Measurements from ENCODE around the gene PAPLN. TPM values are rescaled to one million over a fixed set of nuclear protein-coding genes. Genes with fewer than 3 reads are reported as not detected.
A peak's percentile ranks its signal among the peaks of the same experiment; 100 is the strongest.
"Not testable (repeated sequence)": the region's sequence is repeated elsewhere in the genome, so short reads cannot be mapped to it uniquely, and the experiment has no call there.

Gene PAPLN
- total and polyA plus RNA-seq, 2 experiments from 2014 or later, result 7.6 to 13.4 TPM

GRCh38 chr14:73307261-73307660 lies 70.0 kb downstream of the PAPLN start:
- no peak overlapping the region for H2AFZ ChIP-seq
- H3K4me2 ChIP-seq, result no peak overlapping the region
- H3K4me3 ChIP-seq, result no peak overlapping the region
- H4K20me1 ChIP-seq (ENCODE audit: insufficient read depth, poor library complexity, severe bottlenecking), result no peaks in the 10 kb centered on the region
- no peaks in the 10 kb centered on the region for H3K36me3 ChIP-seq (replicated peaks; ENCODE audit: insufficient read depth, low read depth)
- H3K9me2 ChIP-seq (replicated peaks; ENCODE audit: insufficient read depth), result no peaks in the 10 kb centered on the region
- TF ChIP-seq EZH2 (IDR thresholded peaks at IDR 0.05; ENCODE audit: borderline replicate concordance), result no peak
- no peak for TF ChIP-seq EZH2phosphoT487 (IDR thresholded peaks at IDR 0.05; ENCODE audit: low read depth, severe bottlenecking, unreplicated experiment)
- TF ChIP-seq, protein P1, sequence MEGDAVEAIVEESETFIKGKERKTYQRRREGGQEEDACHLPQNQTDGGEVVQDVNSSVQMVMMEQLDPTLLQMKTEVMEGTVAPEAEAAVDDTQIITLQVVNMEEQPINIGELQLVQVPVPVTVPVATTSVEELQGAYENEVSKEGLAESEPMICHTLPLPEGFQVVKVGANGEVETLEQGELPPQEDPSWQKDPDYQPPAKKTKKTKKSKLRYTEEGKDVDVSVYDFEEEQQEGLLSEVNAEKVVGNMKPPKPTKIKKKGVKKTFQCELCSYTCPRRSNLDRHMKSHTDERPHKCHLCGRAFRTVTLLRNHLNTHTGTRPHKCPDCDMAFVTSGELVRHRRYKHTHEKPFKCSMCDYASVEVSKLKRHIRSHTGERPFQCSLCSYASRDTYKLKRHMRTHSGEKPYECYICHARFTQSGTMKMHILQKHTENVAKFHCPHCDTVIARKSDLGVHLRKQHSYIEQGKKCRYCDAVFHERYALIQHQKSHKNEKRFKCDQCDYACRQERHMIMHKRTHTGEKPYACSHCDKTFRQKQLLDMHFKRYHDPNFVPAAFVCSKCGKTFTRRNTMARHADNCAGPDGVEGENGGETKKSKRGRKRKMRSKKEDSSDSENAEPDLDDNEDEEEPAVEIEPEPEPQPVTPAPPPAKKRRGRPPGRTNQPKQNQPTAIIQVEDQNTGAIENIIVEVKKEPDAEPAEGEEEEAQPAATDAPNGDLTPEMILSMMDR (IDR thresholded peaks at IDR 0.05; ENCODE audit: poor library complexity), result no peak
- DNase-seq (ENCODE audit: low spot score), result no peak
- no peaks in the 10 kb centered on the region for H3K4me1 ChIP-seq (ENCODE audit: insufficient read depth)
- no peak overlapping the region for H3K27ac ChIP-seq
- H3K27me3 ChIP-seq, result no peaks in the 10 kb centered on the region
- H3K79me2 ChIP-seq, result no peaks in the 10 kb centered on the region
- H3K9me3 ChIP-seq (ENCODE audit: low read depth), result no peaks in the 10 kb centered on the region
- 100% methylated on average over 3 of the region's 3 CpGs for WGBS (ENCODE audit: low lambda C conversion rate, missing lambda C conversion rate)

DNA sequence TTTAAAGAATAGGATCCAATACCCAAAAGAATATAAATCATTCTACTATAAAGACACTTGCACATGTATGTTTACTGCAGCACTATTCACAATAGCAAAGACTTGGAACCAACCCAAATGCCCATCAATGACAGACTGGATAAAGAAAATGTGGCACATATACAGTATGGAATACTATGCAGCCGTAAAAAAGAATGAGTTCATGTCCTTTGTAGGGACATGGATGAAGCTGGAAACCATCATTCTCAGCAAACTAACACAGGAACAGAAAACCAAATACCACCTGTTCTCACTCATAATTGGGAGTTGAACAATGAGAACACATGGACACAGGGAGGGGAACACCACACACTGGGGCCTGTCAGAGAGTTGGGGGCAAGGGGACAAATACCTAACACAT lies 71.9 kb downstream of the PAPLN start:
- not testable (repeated sequence) for H3K4me1 ChIP-seq (ENCODE audit: insufficient read depth); H3K27me3 ChIP-seq; H3K36me3 ChIP-seq (replicated peaks; ENCODE audit: insufficient read depth, low read depth); H3K9me2 ChIP-seq (replicated peaks; ENCODE audit: insufficient read depth); H3K79me2 ChIP-seq; H2AFZ ChIP-seq; H3K4me3 ChIP-seq; DNase-seq (ENCODE audit: low spot score); H3K9me3 ChIP-seq (ENCODE audit: low read depth); H4K20me1 ChIP-seq (ENCODE audit: insufficient read depth, poor library complexity, severe bottlenecking); H3K4me2 ChIP-seq; H3K27ac ChIP-seq
- WGBS (ENCODE audit: low lambda C conversion rate, missing lambda C conversion rate), result 100% methylated on average over 1 of the region's 1 CpG

- Histone ChIP-seq H3K36me3 (replicated peaks; ENCODE audit: insufficient read depth, low read depth) (no peaks in the 10 kb centered on the region), H3K27me3 (no peaks in the 10 kb centered on the region), H4K20me1 (ENCODE audit: insufficient read depth, poor library complexity, severe bottlenecking) (no peaks in the 10 kb centered on the region), H3K79me2 (no peaks in the 10 kb centered on the region), H2AFZ (no peak overlapping the region), H3K4me1 (ENCODE audit: insufficient read depth) (no peaks in the 10 kb centered on the region), H3K4me3 (no peak overlapping the region), H3K9me2 (replicated peaks; ENCODE audit: insufficient read depth) (no peaks in the 10 kb centered on the region), H3K27ac (peak overlapping the region; percentile 45), H3K9me3 (ENCODE audit: low read depth) (no peaks in the 10 kb centered on the region), H3K4me2 (no peak overlapping the region)
- WGBS (ENCODE audit: low lambda C conversion rate, missing lambda C conversion rate), result 91% methylated on average over 2 of the region's 2 CpGs
- TF ChIP-seq EZH2phosphoT487 (IDR thresholded peaks at IDR 0.05; ENCODE audit: low read depth, severe bottlenecking, unreplicated experiment), result no peak
- TF ChIP-seq EZH2 (IDR thresholded peaks at IDR 0.05; ENCODE audit: borderline replicate concordance), result no peak
- TF ChIP-seq, protein P1 (IDR thresholded peaks at IDR 0.05; ENCODE audit: poor library complexity), result no peak
- DNase-seq (ENCODE audit: low spot score), result no peak
Observed at GRCh38 chr14:73311708-73312030, 74.4 kb downstream of the PAPLN start.

DNA sequence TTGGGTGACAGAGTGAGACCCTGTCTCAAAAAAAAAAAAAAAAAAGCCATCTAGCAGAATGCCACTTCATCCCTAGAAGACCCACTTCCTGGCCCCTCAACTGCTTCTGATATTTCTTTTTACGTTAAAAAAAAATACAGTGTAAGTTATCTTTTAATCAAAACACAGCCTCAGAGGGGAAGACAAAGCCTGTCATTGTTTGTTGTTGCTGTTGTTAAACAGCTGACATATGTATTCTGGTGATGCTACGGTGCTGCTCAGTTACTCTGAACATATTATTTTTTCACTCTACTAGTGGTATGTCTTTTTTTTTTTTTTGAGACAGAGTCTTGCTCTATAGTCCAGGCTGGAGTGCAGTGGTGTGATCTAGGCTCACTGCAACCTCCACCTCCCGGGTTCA lies 75.4 kb downstream of the PAPLN start:
- H3K4me1 ChIP-seq (ENCODE audit: insufficient read depth), result no peaks in the 10 kb centered on the region
- 94% methylated on average over 3 of the region's 3 CpGs for WGBS (ENCODE audit: low lambda C conversion rate, missing lambda C conversion rate)
- H4K20me1 ChIP-seq (ENCODE audit: insufficient read depth, poor library complexity, severe bottlenecking), result no peaks in the 10 kb centered on the region
- H3K36me3 ChIP-seq (replicated peaks; ENCODE audit: insufficient read depth, low read depth), result no peaks in the 10 kb centered on the region
- no peaks in the 10 kb centered on the region for H3K9me3 ChIP-seq (ENCODE audit: low read depth)
- no peak overlapping the region for H2AFZ ChIP-seq
- H3K9me2 ChIP-seq (replicated peaks; ENCODE audit: insufficient read depth), result no peaks in the 10 kb centered on the region
- H3K4me3 ChIP-seq, result no peak overlapping the region
- DNase-seq (ENCODE audit: low spot score), result no peak
- H3K27me3 ChIP-seq, result no peaks in the 10 kb centered on the region
- no peak overlapping the region for H3K27ac ChIP-seq
- TF ChIP-seq EZH2phosphoT487 (IDR thresholded peaks at IDR 0.05; ENCODE audit: low read depth, severe bottlenecking, unreplicated experiment) (no peak), EZH2 (IDR thresholded peaks at IDR 0.05; ENCODE audit: borderline replicate concordance) (no peak)
- TF ChIP-seq, protein P1 (IDR thresholded peaks at IDR 0.05; ENCODE audit: poor library complexity), result no peak
- H3K79me2 ChIP-seq, result no peaks in the 10 kb centered on the region
- no peak overlapping the region for H3K4me2 ChIP-seq

All from hepatocyte (in vitro differentiated cells).